ENCODE data around the gene CEP20. TPM values are rescaled to one million over a fixed set of nuclear protein-coding genes. Genes with fewer than 3 reads are reported as not detected.

CEP20 gene
- total RNA-seq, 3 donors from 2014 or later = 23.2 to 26.8 (median 26.4) TPM

- H3K4me1 ChIP-seq (ENCODE audit: low read depth) = no peaks in the 10 kb centered on the region
- no peak overlapping the region for H3K4me3 ChIP-seq
- intact Hi-C loops (cut with DNase I, micrococcal nuclease) = no loop called here
- TF ChIP-seq, protein P1, sequence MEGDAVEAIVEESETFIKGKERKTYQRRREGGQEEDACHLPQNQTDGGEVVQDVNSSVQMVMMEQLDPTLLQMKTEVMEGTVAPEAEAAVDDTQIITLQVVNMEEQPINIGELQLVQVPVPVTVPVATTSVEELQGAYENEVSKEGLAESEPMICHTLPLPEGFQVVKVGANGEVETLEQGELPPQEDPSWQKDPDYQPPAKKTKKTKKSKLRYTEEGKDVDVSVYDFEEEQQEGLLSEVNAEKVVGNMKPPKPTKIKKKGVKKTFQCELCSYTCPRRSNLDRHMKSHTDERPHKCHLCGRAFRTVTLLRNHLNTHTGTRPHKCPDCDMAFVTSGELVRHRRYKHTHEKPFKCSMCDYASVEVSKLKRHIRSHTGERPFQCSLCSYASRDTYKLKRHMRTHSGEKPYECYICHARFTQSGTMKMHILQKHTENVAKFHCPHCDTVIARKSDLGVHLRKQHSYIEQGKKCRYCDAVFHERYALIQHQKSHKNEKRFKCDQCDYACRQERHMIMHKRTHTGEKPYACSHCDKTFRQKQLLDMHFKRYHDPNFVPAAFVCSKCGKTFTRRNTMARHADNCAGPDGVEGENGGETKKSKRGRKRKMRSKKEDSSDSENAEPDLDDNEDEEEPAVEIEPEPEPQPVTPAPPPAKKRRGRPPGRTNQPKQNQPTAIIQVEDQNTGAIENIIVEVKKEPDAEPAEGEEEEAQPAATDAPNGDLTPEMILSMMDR (IDR thresholded peaks at IDR 0.05) = no peak
- H3K9me3 ChIP-seq = no peaks in the 10 kb centered on the region
- ATAC-seq (peak; percentile 63), DNase-seq (peak; percentile 37 to 64 (median 46))
- H3K36me3 ChIP-seq (ENCODE audit: low read depth) = no peaks in the 10 kb centered on the region
Measured at GRCh38 chr16:15829460-15829859, 58.9 kb downstream of the CEP20 start.

DNA sequence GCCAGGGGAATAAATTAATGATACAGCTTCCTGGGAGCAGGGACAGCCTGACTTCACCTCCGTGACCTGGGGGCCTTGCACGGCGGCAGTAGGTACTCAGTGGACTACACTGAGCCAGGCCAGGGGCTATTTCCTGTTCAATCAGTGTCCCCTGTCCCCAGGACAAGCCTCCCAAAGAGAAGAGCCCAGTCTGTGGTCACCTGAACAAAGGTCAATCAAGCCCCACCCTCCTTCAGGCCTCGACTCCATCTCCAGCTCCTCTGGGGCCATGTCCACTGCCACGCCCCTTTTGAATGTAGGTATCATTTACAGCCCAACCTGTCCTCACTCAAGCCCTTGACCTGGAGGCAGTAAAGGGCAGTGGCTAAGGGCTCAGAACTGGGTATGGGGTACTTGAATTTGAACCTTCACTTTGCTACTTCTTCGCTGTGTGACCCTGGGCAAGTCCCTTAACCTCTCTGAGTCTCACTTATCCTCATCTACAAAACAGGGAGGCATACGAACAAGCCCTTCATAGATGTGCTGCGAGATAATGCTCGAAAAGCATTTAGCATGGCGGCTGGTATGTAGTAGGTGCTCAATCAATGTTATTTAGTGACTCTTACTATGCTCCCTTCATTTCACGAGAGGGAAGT is 60.6 kb downstream of the CEP20 start:
- Histone ChIP-seq H3K4me1 (ENCODE audit: low read depth) (no peaks in the 10 kb centered on the region), H3K36me3 (ENCODE audit: low read depth) (no peaks in the 10 kb centered on the region), H3K9me3 (no peaks in the 10 kb centered on the region), H3K4me3 (no peak overlapping the region)
- DNase-seq = no peak
- intact Hi-C loops (cut with DNase I, micrococcal nuclease) = no loop called here
- TF ChIP-seq, protein P1 (IDR thresholded peaks at IDR 0.05) = no peak
- peak; percentile 10 for ATAC-seq

DNA sequence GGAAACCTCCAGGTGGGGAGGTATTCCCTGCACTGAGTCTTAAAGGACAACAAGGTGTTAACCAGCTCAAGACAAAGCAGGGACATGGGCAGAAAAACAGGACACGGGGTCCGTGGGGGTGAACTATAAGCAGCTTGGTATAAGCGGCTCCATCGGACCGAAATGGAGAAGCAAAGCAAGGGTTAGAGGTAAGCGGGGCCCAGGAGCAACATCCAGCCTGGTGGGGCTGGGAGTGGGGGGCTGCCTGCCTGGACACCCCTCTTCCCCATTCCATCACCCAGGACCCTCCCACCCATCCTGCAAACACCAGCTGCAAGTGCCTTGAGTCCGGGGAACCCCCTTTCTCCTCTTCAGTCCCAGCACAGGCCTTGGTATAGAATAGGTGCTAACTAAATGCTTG is 61.1 kb downstream of the CEP20 start:
- intact Hi-C loops (cut with DNase I, micrococcal nuclease) = no loop called here
- H3K4me3 ChIP-seq = no peak overlapping the region
- H3K9me3 ChIP-seq = no peaks in the 10 kb centered on the region
- TF ChIP-seq, protein P1 (IDR thresholded peaks at IDR 0.05) = no peak
- DNase-seq (no peak), ATAC-seq (no peak)
- H3K36me3 ChIP-seq (ENCODE audit: low read depth) = no peaks in the 10 kb centered on the region
- no peaks in the 10 kb centered on the region for H3K4me1 ChIP-seq (ENCODE audit: low read depth)

DNA sequence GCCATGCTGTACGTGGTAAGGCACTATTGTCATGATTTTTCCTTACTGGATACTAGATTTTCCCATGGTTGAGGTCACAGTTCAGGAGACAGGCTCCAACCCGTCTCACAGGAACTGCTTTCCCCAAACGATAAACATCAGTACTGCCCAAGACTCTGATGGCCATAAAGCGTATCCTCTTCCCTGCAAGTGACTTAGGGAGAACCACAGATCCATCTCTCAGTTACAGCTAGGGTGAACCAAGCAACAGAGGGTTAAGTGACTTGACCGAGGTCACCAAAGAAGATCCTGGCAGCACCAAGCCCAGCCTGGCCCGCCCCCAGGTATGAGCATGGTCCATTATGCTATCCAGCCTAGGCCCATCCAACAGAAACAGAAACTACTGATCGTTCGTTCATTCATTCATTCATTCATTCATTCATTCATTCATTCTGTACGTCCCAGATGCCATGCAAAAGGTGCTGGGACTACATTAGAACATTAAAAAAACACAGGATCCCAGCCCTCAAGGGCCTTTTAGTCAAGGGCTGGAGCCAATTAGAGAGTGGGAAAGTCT is 62.6 kb downstream of the CEP20 start:
- ATAC-seq (no peak), DNase-seq (no peak)
- Histone ChIP-seq H3K9me3 (no peaks in the 10 kb centered on the region), H3K36me3 (ENCODE audit: low read depth) (no peaks in the 10 kb centered on the region), H3K4me1 (ENCODE audit: low read depth) (no peaks in the 10 kb centered on the region), H3K4me3 (no peak overlapping the region)
- TF ChIP-seq, protein P1 (IDR thresholded peaks at IDR 0.05) = no peak
- intact Hi-C loops (cut with DNase I, micrococcal nuclease) = no loop called here

DNA sequence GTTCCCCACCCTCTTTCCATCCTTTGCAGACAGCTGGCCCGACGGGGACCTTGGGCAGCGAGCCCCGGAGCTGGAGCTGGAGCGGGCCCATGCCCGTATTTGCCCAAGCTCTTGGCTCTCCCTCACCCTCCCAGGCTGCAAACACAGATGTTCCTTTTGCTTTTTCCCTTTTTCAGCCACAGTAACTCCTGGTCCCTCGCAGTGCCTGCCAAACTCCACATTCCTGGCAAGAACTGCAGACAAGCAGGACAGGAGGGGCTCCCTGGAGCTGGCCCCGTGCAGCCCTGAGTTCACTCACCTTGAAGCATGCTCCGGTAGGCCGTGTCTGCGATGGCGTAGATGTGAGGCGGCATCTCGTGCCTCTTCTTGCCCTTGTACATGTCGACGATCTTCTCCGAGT is 65.4 kb downstream of the CEP20 start:
- no peak for DNase-seq
- no peak overlapping the region for H3K4me3 ChIP-seq
- H3K36me3 ChIP-seq (ENCODE audit: low read depth) = no peaks in the 10 kb centered on the region
- no peaks in the 10 kb centered on the region for H3K9me3 ChIP-seq
- intact Hi-C loops (cut with DNase I, micrococcal nuclease) = no loop called here
- TF ChIP-seq, protein P1 (IDR thresholded peaks at IDR 0.05) = no peak
- no peak for ATAC-seq
- no peaks in the 10 kb centered on the region for H3K4me1 ChIP-seq (ENCODE audit: low read depth)

Measured in mucosa of descending colon (tissue), 3 donors.